AG08395 (cell line): ENCODE results near the gene TAOK2.
"Not testable (repeated sequence)": the region's sequence is repeated elsewhere in the genome, so short reads cannot be mapped to it uniquely, and the experiment has no call there.

Experiments used
- DNase-seq: peaks from one replicate; pipeline ENCODE4 v3.0.0; 2012; ENCODE audit warnings: mixed read lengths, low spot score

The TAOK2 gene

GRCh38 chr16:30004424-30004776 is 30.7 kb downstream of the TAOK2 start:
- no peak for DNase-seq

GRCh38 chr16:30004811-30005242 is 31.2 kb downstream of the TAOK2 start:
- no peak for DNase-seq

GRCh38 chr16:30005341-30006094 is 31.9 kb downstream of the TAOK2 start:
- DNase-seq: peak; percentile 79

- DNase-seq: no peak
Measured at GRCh38 chr16:30006095-30006473, 32.4 kb downstream of the TAOK2 start.

- DNase-seq: no peak
Measured at GRCh38 chr16:30006659-30007377, 33.1 kb downstream of the TAOK2 start.

- no peak for DNase-seq
Measured at GRCh38 chr16:30007378-30007895, 33.8 kb downstream of the TAOK2 start.

- DNase-seq: no peak
Measured at GRCh38 chr16:30009085-30009862, 35.6 kb downstream of the TAOK2 start.

- DNase-seq: no peak
Measured at GRCh38 chr16:30009990-30010843, 36.5 kb downstream of the TAOK2 start.

GRCh38 chr16:30010844-30011713 is 37.4 kb downstream of the TAOK2 start, which contains the start of gene DOC2A:
Gene DOC2A, minus strand, starts transcription at chr16:30011027. Its CDS starts 805 bp downstream, at chr16:30010222.
- no peak for DNase-seq

- no peak for DNase-seq
Measured at GRCh38 chr16:30011714-30012504, 38.2 kb downstream of the TAOK2 start.

- DNase-seq: not testable (repeated sequence)
Measured at GRCh38 chr16:30012598-30012997, 38.9 kb downstream of the TAOK2 start.

GRCh38 chr16:30015450-30015849 is 41.8 kb downstream of the TAOK2 start:
- DNase-seq: not testable (repeated sequence)

GRCh38 chr16:30016555-30017276 is 43.0 kb downstream of the TAOK2 start:
- no peak for DNase-seq

GRCh38 chr16:30017277-30017656 is 43.6 kb downstream of the TAOK2 start:
- DNase-seq: no peak

- DNase-seq: not testable (repeated sequence)
Measured at GRCh38 chr16:30017937-30018336, 44.3 kb downstream of the TAOK2 start.

GRCh38 chr16:30018731-30019158 is 45.1 kb downstream of the TAOK2 start:
- no peak for DNase-seq

- DNase-seq: no peak
Measured at GRCh38 chr16:30022887-30023286, 49.2 kb downstream of the TAOK2 start, which contains the start of gene C16orf92. Gene C16orf92, plus strand, starts transcription at chr16:30023198. Its CDS starts 143 bp downstream, at chr16:30023341.

- DNase-seq: no peak
Measured at GRCh38 chr16:30023586-30023985, 49.9 kb downstream of the TAOK2 start.

GRCh38 chr16:30024451-30024850 is 50.8 kb downstream of the TAOK2 start:
- no peak for DNase-seq
